Thyroid gland (tissue), 4 donors: ENCODE data around the gene ARHGAP22.

Source experiments
- CTCF ChIP-seq, 6 experiments: fragments of 200-600 bp in 3 of 6; fragments of 450-650 bp in 3 of 6; sonication (generic) in 3 of 6; IDR thresholded peaks; one replicate each; pipeline ENCODE4 v1.5.1; 2016 to 2019; ENCODE audit warnings: antibody characterized with exemption in 6 of 6, mild to moderate bottlenecking in 2 of 6, inconsistent platforms in 1 of 6, moderate library complexity in 1 of 6
- POLR2A ChIP-seq, 2 donors: fragments of 450-650 bp; IDR thresholded peaks; one replicate each; pipeline ENCODE4 v1.6.1; 2017; ENCODE audit warnings: antibody characterized with exemption in 2 of 2, mild to moderate bottlenecking in 2 of 2, moderate library complexity in 1 of 2

- no peak for TF ChIP-seq CTCF (IDR thresholded peaks at IDR 0.05)
- TF ChIP-seq POLR2A (IDR thresholded peaks at IDR 0.05), result no peak
Observed at GRCh38 chr10:48526011-48526821, 78.7 kb downstream of the ARHGAP22 start.
